GM19238 (cell line): ENCODE measurements around the gene HTT.

Source experiments
- DNase-seq: peaks from one replicate; pipeline ENCODE4 v3.0.0; 2011; ENCODE audit warnings: low spot score; ENCODE audit not compliant: insufficient read length

Gene HTT

DNA sequence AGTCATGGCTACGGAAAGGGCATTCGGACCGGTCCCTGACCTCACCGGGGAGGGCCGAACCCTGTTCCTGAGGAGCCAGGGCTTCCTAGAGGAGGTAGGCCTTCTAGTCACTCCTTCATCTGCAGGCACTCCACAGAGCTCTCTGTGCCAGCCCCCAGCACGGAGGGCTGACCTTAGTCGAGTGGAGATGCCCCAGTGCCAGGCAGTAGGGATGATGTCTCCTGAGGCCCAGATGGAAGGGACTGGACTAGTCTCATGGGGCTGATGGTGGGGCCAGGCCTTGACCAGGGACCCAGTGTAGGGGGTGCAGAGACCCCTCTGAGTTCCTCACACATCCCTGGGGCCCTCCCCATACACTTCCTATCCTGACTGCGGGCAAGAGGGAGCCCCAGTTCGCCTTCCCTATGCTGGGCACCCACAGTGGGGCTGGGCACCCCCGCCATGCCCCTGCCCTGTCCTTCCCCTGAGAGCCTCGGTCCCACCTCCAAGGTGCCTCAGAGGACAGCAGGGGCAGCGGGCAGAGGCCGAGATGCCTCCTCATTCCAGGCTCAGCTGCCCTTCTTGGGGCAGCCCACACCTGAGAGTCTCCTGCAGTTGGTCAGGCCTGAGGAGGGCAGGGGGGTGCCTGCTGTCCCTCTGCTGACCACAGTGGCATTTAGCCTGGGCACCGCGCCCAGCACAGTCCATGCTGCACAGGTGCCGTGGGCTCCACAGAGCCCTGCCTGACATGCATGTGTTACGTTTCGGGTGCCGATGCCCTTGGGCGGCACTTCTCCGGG lies 173.1 kb downstream of the HTT start:
- DNase-seq: no peak

DNA sequence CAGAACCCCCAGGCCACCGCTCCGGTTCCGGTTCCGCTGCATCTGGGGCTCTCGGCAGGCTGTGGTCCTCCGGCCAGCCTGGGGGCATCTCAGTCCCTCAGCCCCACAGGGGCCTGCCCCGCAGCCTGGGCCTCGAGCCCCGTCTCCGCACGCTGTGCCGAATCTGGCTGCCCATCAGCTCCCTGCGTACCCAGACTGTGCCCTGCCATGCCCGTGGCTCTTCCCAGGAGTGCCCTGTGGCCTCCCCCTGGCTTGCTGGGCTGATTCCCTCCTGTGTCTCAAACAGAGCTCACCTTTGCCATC lies 173.6 kb downstream of the HTT start:
- no peak for DNase-seq

DNA sequence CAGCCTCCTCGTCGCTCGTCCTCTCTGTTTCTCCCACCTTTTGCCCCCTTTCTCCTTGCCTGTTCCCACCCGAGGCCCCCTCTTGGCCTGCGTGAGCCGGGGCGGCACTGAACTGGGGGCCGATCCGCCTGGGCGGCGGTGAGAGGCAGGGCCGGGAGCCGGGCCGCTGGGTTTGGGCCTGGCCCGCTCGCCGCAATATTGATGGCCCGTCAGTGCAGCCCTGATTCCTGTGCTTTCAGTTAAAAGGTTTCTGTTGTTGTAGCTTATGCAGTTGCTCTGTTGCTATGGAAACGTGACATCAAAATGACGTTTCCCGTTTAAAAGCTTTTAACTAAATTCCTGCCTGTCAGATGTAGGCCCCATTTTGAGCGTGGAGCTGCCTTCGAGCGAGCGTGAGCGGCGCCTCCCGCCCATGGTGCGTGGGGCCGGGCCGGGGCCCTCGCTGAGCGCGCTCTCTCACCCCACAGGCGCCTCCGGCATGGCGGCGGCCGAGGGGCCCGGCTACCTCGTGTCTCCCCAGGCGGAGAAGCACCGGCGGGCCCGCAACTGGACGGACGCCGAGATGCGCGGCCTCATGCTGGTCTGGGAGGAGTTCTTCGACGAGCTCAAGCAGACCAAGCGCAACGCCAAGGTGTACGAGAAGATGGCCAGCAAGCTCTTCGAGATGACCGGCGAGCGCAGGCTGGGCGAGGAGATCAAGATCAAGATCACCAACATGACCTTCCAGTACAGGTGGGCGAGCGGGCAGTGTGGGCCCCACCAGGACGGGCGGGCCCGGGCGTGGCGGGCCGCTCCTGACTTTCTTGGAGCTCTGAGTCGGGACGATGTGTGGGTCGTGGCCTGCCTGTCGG lies 174.6 kb downstream of the HTT start, which contains the start of gene MSANTD1:
TSS of gene MSANTD1 (plus strand) at position 349 of the 851 bp plus-strand sequence. CDS start at position 413, 64 bp downstream.
- no peak for DNase-seq

DNA sequence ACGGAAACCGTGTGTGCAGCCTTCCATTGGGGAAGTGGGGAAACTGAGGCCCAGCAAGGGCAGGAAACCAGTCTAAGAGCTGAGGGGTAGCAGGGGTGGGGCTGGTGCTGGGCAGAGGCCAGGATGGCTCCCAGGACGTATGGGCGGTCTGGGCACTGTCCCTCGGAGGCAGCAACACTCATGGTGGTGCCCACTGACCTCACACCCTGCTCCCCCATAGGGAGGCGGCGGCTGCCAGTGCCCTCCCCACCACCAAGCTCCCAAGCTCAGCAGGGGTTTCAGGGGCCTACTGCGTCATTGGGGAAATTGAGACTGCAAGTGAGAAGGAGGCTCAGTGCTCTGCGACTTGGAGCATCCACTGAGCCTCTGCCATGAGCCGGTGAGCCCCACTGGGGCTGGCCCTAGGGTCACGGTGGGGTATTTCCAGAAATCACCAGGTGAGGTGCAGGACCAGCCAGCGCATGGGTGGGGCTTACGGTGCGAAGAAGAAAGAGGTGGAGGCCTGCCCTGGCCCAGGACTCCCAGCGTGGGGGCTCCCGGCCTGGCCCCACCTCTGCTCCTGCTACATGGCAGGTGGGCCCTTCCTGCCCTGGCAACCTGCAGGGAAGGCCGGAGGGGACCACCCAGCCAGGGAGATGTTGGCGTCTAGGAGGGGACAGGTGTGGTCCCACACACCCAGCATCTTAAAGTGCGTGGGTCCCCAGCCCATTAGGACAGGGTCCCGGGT lies 175.4 kb downstream of the HTT start:
- no peak for DNase-seq

DNA sequence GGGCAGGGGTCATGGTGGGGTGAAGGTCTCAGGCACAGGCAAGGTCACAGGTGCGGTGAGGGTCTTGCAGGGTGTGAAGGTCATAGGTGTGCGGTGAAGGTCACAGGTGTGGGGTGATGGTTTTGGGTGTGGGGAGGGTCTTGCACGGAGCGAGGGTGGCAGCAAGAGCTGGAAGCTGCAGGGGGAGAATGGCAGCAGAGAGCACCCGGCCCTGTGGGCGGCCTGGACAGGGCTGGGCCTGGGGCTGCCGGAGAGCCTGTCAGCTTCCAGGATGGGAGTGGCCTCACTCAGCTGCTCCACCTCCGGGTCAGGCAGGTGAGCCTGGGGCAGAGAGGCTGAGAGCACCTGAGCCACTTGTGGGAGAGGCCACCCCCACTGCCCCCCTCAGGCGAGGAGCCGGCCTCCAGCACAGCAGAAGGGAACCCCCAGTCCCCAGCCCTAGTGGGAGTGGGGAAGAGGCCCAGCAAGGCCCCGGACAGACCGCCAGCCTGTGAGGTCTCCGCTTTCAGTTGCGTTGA lies 176.0 kb downstream of the HTT start:
- no peak for DNase-seq

DNA sequence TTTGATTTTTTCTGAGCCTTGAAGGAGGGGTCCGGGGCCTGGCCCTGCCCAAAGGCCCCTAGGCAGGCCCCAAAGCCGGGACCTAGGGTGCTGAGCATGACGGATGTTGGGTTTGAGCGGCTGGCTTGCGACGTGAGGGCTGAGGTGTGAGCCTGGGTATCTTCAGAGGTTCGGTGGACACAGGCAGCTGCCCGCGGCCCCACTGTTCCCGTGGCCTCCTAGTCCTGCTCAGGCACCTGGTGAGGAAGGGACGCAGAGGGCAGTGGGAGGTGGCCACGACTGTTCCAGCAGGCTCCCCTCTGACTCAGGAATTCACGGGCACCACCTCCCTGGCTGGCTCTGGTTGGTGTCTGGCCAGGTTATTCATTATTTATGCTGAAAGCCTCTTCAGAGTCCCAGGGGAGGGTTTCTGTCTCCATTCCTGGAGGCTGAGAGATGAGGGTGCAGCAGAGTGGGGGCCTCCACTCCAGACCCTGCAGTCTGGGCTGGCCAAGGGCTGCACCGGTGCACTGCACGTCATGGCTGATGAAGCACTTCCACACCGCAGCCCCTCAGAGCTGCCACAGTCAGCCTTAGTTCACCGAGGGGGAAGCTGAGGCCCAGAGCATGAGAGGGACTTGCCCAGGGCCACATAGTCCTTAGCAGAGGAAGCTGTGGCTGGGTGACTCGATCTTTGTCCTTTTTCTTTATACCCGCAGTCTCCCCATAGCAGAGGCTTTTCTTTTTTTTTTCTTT lies 176.6 kb downstream of the HTT start:
- DNase-seq: no peak

DNA sequence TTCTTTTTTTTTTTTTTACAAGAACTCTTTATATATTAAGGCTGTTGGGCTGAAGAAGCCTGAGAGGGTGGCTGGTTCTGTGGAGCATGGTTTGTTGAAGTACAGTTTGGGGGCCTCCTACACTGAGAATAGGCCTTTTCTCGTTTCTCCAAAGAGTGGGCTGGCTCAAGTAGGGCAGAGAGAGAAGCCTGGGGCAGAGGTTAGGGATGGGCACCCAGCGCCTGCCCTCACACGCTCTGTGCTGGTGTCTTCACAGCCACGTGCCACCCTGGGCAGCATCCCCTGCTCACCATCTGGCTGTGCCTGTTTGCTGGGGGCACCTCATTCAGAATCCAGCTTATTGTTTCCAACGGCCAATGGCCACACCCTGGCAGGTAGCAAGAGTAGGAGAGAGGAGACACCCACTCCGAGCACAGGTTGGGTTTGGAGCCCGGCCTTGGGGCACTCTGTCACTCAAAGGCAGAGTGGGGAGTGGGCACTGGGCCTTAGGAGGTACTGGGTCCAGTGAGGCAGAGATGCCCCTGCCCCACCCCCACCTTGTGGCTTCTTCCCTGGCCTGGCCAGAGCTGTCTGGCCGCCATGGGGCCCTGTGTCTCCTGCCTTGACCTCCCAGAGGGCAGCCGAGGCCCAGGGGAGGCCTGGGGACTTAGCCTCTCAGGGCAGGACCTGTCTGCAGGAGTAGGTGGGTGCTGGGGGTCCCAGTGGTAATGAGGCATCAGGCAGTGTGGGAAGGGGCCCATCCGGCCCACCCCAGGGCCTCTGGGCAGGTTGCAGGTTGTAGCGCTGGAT lies 177.4 kb downstream of the HTT start:
- DNase-seq: no peak

DNA sequence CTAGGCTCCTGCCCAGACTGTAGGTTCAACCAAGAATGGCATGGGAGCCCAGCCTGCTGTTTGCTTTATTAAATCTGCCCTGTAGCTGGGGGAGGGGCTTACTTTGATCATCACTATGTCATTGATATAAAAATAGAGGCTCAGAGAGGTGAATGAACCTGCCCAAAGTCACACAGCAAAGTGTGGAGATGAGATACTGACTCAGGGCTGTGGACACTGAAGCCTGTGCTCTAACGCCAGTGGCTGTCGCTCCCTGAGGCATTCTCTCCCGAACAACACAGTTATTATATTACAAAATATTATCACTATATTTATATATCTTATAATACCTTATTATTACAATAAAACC lies 178.0 kb downstream of the HTT start:
- no peak for DNase-seq

DNA sequence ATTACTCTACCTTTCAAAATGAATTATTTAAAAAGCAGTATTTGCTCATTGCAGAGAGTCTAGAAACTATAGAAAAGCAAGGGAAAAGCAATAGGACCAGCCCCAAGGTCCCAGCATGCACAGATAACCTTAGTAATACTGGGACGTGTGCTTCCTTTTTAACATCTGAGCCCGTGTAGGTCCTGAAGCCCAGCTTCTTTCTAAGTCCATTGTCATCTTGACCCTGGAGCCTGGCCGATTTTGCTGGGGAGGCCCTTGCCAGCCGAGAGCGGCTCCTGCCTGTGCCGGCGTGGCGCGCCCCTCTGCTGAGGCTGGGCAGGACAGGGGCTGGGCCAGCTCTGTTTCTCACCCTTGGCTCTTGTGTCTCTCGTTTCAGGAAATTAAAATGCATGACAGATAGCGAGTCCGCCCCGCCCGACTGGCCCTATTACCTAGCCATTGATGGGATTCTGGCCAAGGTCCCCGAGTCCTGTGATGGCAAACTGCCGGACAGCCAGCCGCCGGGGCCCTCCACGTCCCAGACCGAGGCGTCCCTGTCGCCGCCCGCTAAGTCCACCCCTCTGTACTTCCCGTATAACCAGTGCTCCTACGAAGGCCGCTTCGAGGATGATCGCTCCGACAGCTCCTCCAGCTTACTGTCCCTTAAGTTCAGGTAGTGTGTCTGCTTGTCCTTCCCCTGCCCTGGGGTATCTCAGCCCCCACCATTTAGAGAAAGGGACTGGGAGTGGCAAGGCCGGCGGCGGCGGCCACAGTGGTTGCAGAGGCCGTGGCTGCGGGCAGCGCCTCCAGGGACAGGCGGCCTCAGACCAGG lies 178.6 kb downstream of the HTT start:
- no peak for DNase-seq

DNA sequence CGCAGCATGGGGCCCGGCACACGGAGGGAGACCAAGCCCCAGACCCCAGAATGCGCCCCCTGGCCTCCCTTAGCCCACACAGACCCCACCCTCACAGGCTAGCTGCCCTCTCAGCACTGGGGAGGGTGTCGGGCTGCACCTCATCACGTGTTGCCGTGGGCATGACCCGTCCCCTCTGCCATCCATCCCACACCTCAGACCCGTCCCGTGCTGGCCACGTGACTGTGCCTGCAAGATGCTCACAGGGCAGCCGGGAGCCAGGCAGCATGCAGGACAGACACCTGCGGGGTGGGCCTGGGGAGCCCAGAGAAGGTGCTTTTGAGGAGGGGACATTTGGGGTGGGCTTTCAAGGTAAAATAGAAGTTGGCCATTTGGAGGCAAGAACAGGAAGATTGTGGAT lies 179.3 kb downstream of the HTT start:
- no peak for DNase-seq

DNA sequence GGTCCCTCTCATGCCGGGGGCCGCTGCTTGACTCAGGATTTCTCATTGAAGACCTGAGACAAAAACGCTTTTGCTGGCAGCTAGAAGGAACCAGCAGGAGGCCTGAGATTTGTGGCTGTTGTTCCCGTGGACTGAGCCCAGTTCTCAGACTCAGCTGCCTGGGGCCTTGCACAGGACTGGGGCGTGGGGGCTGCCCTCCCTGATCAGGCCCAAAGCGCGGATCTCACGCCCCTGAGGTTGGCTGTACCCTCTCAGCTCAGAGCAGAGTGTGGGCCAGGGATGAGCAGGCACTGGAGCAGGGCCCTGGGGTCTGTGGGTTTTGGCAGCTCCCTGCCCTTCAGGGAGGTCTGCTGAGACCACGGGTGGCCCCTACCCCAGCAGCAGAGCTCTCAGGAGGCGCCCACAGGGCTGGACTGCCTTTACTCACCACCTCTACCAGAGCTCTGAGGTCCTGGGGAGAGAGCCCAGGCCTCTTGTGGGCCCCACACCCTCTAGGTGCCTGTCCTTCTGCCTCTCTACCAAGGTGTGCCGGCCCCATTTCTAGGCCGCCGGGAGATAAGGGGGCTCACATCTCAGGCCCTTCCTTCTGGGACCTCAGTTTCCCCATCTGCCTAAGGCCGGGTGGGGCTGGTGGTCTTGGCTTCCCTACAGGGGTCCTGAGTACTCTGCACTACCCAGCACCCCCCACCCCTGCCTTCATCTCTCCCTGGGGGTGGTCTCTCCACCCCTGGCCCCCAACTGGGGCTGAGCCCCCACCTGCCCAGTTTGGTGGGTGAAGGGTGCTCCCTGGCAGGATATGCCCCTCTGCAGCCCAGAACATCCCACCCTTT lies 180.0 kb downstream of the HTT start:
- no peak for DNase-seq

DNA sequence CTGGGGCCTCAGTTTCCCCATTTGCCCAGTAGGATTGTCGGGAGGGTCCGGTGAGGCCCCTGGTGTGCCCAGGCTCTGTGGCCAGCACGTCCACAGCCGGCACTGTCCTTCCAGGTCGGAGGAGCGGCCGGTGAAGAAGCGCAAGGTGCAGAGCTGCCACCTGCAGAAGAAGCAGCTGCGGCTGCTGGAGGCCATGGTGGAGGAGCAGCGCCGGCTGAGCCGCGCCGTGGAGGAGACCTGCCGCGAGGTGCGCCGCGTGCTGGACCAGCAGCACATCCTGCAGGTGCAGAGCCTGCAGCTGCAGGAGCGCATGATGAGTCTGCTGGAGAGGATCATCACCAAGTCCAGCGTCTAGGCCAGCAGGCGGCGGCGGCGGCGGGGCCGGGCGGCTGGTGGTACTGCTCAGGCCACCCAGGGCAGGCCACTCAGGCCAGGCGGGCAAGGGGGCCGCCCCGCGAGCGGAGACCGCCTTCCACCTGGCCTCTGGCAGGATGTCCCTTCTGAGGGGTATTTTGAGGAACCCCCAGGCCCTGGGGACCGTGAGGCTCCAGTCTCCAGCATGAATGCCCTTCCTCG lies 181.2 kb downstream of the HTT start:
- no peak for DNase-seq

DNA sequence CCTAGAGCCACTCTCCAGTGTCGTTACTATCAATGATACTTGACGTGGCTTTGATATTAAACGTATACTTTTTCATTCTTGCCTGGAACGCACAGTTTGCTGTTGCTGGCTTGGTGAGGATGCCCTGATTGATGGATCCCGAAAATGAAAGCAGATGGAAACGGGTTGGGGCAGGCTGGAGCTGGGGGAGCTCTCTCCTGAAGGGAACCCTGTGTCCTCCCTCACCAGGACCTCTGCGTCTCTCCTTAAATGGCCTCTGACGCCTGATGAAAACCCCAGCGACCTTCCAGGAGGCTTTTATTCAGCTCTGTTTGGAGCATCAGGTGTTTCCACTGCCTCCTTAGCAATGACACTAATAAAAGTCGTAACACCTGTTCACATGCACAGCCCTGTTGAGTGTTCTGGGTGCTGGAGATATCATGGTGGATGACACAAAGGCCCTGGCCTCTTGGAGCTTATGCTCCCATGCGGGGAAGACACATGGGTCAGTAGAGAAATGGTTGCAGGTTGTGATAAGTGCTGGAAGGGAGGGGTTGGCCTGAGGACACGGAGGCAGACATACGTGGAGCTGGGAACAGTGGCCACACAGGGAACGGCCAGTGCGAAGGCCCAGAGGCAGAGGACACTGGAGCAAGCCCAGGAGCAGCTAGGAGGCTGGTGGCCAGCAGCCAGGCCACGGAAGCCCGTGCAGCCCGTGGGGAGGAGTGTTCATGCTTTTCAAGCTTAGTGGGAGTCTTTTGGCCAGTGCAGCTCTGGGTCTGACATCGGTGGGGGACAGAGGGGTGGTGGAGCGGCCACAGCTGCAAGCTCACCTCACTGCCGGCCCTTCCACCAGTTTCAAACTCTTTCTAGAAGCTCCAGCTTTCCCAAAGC lies 182.0 kb downstream of the HTT start:
- DNase-seq: no peak

DNA sequence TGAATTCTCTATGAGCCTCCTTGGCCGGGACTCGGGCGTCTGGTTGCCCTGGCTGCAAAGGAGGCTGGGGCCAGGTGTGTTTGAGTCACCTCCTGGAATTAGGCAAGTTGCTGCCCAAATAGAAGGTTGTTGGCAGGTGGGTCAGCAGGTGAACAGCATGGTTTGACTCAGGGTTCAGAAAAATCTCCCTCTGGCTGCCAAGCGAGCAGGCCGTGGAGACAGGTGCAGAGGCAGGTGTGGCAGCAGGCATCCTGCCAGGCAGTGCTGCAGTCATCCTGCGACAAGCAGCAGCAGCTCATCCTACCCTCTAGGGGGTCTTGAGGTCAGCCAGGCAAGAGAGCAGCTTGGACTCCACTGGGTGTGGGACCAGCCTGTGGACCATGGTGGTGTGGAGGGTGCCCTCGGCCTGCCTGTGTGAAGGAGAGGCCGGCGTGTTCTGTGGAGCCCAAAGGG lies 182.6 kb downstream of the HTT start:
- DNase-seq: no peak

DNA sequence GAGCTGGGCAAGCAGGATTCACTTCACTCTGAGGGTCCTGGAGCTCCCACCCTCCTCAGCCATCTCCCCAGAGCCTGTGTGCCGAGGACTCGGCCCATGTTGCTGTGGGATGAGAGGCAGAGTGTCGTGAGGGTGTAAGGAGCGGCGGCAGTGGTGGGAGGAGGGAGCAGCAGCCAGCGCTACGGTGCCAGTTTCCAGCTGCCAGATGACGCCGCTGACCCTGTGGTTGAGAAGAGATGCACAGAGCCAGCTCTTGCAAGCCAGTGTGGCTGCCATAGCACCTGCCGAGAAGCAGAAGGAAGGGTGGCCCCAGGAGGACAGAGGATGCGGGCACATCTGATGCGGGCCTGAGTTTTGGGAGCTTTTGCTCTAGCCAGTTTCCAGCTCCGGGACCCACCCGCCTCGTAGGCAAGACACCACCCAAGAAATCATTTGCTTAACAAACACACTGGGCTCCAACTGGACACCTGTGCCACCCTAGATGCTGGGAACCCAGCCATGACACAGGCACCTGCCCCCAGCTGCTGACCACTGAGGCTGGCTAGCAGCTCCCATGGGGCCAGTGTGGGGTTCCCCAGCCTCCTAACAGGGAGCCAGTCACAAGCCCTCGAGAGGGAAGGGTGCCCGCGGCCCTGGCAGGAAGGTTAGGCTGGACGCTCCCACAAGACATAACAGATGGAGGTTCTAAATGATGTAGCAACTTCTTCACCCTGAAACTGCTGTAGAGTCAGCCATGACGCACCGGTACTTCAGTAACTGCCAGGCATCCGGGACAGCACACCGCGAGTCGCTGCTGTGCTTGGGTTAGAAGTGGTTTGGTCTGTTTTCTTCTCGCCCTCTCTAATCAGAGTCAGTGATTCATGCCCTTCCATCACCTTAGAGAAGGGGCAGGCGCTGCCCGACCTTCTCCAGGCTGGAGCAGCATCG lies 183.3 kb downstream of the HTT start:
- DNase-seq: peak; percentile 12
